ENCODE results near the gene ALKBH4.
"Not testable (repeated sequence)": the region's sequence is repeated elsewhere in the genome, so short reads cannot be mapped to it uniquely, and the experiment has no call there.

The ALKBH4 gene

GRCh38 chr7:102464577-102465280, at the start of gene ALKBH4, which contains the start of gene LRWD1:
Gene ALKBH4 (minus strand): TSS chr7:102464863. CDS start chr7:102464836, 27 bp downstream.
Gene LRWD1 (plus strand): TSS chr7:102464984. CDS start chr7:102465081, 97 bp downstream.
- peak; percentile 78 for DNase-seq

- DNase-seq: not testable (repeated sequence)
Measured at GRCh38 chr7:102512642-102513221, 48.1 kb upstream of the ALKBH4 start.

GRCh38 chr7:102511860-102512522, 47.3 kb upstream of the ALKBH4 start:
- DNase-seq: not testable (repeated sequence)

- DNase-seq: not testable (repeated sequence)
Measured at GRCh38 chr7:102510575-102510974, 45.9 kb upstream of the ALKBH4 start.

- DNase-seq: not testable (repeated sequence)
Measured at GRCh38 chr7:102507410-102508088, 42.9 kb upstream of the ALKBH4 start.

GRCh38 chr7:102505298-102506185, 40.9 kb upstream of the ALKBH4 start:
- not testable (repeated sequence) for DNase-seq

GRCh38 chr7:102503141-102503540, 38.5 kb upstream of the ALKBH4 start:
- DNase-seq: not testable (repeated sequence)

GRCh38 chr7:102498321-102498720, 33.7 kb upstream of the ALKBH4 start:
- DNase-seq: not testable (repeated sequence)

- DNase-seq: not testable (repeated sequence)
Measured at GRCh38 chr7:102497308-102497707, 32.6 kb upstream of the ALKBH4 start.

GRCh38 chr7:102496861-102497260, 32.2 kb upstream of the ALKBH4 start:
- DNase-seq: not testable (repeated sequence)

GRCh38 chr7:102494473-102495149, 29.9 kb upstream of the ALKBH4 start:
- DNase-seq: not testable (repeated sequence)

- not testable (repeated sequence) for DNase-seq
Measured at GRCh38 chr7:102494026-102494425, 29.4 kb upstream of the ALKBH4 start.

- DNase-seq: not testable (repeated sequence)
Measured at GRCh38 chr7:102493220-102493935, 28.7 kb upstream of the ALKBH4 start.

- DNase-seq: not testable (repeated sequence)
Measured at GRCh38 chr7:102490529-102491075, 25.9 kb upstream of the ALKBH4 start.

GRCh38 chr7:102484317-102484716, 19.7 kb upstream of the ALKBH4 start:
- not testable (repeated sequence) for DNase-seq

- DNase-seq: not testable (repeated sequence)
Measured at GRCh38 chr7:102481962-102482361, 17.3 kb upstream of the ALKBH4 start.

- DNase-seq: not testable (repeated sequence)
Measured at GRCh38 chr7:102479982-102480637, 15.4 kb upstream of the ALKBH4 start.

GRCh38 chr7:102479209-102479584, 14.5 kb upstream of the ALKBH4 start:
- not testable (repeated sequence) for DNase-seq

GRCh38 chr7:102478314-102479208, 13.9 kb upstream of the ALKBH4 start, which contains the start of gene POLR2J:
Gene POLR2J (minus strand): TSS chr7:102478922. CDS start chr7:102478860, 62 bp downstream.
- not testable (repeated sequence) for DNase-seq
